ENCODE data around the gene SSTR5. TPM values are rescaled to one million over a fixed set of nuclear protein-coding genes. Genes with fewer than 3 reads are reported as not detected.
"Not testable (repeated sequence)": the region's sequence is repeated elsewhere in the genome, so short reads cannot be mapped to it uniquely, and the experiment has no call there.

Gene SSTR5
- total and polyA plus RNA-seq, 4 donors = 0.38 to 0.96 (median 0.79) TPM

DNA sequence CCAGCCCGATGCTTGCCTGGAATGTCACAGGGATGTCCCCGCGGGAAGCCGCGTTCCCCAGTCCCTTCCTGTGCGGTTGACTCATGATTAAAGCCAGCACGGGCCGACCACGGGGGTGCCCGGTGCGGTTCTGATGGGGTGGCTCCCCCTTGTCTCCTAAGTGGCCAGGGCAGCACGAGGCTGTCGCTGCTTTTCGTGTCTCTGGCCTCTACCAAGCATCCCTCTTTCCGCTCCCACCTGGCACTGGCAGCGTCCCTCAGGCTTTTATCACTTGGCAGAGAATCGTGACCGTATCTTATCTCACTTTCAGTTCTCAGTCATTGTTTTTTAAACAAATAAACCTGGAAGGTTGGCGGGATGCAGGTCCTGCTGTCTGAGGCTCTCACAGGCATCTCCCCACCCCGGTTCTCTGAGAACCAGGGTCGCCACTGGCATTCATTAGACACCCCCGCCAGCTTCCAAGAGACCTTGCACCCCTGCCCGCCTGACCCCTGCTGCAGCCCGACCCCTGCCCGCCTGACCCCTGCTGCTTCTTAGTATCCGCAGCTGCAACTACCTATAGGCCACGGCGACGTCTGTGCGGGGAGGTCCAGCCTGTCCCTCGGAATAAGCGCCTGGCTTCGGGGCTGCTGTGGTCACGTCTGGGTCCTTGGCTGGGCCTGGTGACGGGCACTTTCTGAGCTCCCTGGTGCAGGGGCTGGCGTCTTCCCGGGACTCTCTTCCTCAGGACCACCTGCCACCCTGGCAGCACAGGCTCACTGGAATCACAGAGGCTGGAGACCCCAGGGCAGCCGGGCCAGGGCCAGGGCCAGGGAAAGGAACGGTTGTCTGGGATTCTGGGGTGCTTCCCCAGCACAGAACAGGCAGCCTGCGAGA, 16.0 kb downstream of the SSTR5 start:
- peaks cover 5% of the 10 kb centered on the region for H3K27me3 ChIP-seq (ENCODE audit: control insufficient read depth, insufficient read depth, low read length)
- no peak overlapping the region for H3K4me3 ChIP-seq (ENCODE audit: low read depth, low read length)
- H3K9me3 ChIP-seq (ENCODE audit: control insufficient read depth, insufficient read depth, low read length) = peaks cover 9% of the 10 kb centered on the region
- no peaks in the 10 kb centered on the region for H3K36me3 ChIP-seq (ENCODE audit: control insufficient read depth, insufficient read depth, low read length)
- DNase-seq (ENCODE audit: low read depth in 4 of 6, low spot score in 6 of 6) = no peak
- peaks cover 31% of the 10 kb centered on the region for H3K4me1 ChIP-seq (ENCODE audit: control insufficient read depth, insufficient read depth, low read length)
- WGBS (ENCODE audit: insufficient coverage) = 82% methylated on average over 40 of the region's 40 CpGs
- no peak overlapping the region for H3K27ac ChIP-seq (ENCODE audit: low read depth, low read length)

DNA sequence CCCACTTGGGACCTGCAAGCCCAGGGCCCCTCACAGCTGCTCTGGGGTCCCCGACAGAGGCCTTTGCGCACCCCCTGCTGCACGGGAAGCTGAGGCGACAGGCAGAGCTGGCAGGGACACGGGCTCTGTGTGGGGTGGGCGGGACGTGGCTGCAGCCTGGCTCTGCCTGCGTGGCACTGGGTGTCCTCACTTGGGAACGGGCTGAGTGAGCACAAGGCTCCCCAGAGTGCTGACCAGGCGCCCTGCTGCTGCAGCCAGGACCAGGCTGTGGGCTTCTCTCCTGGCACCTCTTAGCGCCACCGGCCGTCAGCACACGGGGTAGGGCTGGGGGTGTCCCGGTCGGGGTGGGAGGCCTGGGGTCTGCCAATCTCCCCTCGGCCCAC, 16.9 kb downstream of the SSTR5 start:
- peaks cover 5% of the 10 kb centered on the region for H3K27me3 ChIP-seq (ENCODE audit: control insufficient read depth, insufficient read depth, low read length)
- H3K4me1 ChIP-seq (ENCODE audit: control insufficient read depth, insufficient read depth, low read length) = peaks cover 31% of the 10 kb centered on the region
- H3K9me3 ChIP-seq (ENCODE audit: control insufficient read depth, insufficient read depth, low read length) = peaks cover 8% of the 10 kb centered on the region
- WGBS (ENCODE audit: insufficient coverage) = 46% methylated on average over 17 of the region's 17 CpGs
- no peaks in the 10 kb centered on the region for H3K36me3 ChIP-seq (ENCODE audit: control insufficient read depth, insufficient read depth, low read length)
- no peak for DNase-seq (ENCODE audit: low read depth in 4 of 6, low spot score in 6 of 6)
- H3K27ac ChIP-seq (ENCODE audit: low read depth, low read length) = no peak overlapping the region
- no peak overlapping the region for H3K4me3 ChIP-seq (ENCODE audit: low read depth, low read length)

DNA sequence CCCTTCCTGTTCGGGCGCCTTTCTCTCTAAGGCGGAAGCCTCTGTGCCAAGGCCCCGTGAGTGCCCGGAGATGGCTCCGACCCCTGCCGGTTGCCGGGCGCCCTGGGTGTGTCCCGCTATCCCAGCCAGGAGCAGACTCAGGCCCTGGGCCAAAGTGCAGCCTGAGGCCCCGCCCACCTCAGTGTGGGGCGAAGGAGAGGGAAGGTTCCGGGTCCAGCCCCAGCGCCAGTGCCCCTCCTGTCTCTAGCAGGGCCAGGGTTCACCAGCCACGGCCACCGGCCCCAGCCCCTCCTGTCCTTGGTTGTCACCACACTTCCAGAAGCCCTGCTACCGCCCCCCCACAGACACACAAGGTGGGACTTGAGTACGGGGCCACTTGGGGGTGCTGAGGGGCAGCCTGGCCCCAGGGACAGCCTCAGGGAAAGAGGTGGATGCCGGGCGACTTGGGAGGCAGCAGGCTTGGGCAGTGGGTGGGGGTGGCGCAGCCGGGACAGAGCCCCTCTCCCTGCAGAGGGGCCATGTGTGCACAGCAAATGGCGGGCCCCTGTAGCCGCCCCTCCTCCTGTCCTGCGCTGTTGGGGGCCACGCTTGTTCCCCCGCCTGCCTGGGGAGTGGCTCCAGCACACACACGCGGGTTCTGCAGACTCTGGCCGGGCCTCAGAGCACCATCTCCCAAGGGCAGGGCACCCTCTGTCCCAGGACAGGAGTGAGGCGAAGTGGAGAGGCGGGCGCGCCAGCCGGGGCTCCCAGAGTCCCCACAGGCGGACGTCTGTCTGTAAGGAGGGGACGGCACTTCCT, 17.5 kb downstream of the SSTR5 start:
- Histone ChIP-seq H3K36me3 (ENCODE audit: control insufficient read depth, insufficient read depth, low read length) (peaks cover 2% of the 10 kb centered on the region), H3K27ac (ENCODE audit: low read depth, low read length) (no peak overlapping the region), H3K27me3 (ENCODE audit: control insufficient read depth, insufficient read depth, low read length) (peaks cover 5% of the 10 kb centered on the region), H3K4me1 (ENCODE audit: control insufficient read depth, insufficient read depth, low read length) (peaks cover 35% of the 10 kb centered on the region), H3K9me3 (ENCODE audit: control insufficient read depth, insufficient read depth, low read length) (peaks cover 3% of the 10 kb centered on the region), H3K4me3 (ENCODE audit: low read depth, low read length) (peak overlapping the region; percentile 12)
- 42% methylated on average over 34 of the region's 38 CpGs for WGBS (ENCODE audit: insufficient coverage)
- peak in 1 of 6 donors; percentile 49 for DNase-seq (ENCODE audit: low read depth in 4 of 6, low spot score in 6 of 6)

DNA sequence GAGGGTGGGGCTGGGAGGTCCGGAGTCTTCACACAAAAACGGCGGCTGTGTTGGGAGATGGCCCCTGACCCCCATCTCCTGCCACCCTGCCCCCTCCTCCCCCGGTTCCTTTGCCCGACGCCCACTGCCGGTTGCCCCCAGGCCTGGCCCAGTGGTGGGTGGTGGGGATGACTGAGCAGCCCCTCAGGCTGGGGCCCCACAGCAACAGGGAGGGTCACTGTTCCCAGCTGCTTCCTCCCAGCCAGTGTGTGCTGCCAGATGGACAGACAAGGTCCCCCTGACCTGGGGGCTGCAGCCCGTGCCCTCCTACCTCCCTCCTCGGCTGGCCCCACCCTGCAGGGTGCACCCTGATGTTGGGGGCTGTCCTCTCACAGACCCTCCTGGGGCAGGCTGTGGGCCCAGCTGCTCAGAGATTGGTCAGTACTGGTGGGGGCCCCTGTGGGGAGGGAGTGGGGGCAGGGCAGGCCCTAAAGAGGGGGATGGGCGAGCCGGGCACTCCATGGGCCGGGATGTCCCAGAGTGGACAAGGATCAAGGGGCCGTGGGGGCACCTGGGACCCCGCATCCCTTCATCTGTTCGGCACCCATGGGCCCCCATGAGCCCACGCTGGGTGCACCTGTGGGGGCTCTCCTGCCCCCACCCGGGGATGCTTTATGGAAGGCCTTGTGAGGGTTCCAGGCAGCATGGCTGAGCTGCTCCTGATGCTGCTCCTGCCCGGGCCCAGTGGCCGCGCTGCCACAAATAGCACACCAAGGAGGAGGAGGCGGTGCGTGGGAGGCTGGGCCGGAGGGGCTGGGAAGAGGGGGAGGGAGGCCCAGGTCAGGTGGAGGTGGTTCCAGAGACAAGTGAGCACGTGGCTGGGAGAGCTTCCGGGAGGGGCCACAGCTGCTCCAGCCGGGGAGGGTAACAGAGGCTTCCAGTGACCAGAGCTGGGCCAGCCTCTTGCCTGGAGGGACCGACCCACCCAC, 18.4 kb downstream of the SSTR5 start:
- peaks cover 43% of the 10 kb centered on the region for H3K4me1 ChIP-seq (ENCODE audit: control insufficient read depth, insufficient read depth, low read length)
- 56% methylated on average over 22 of the region's 27 CpGs for WGBS (ENCODE audit: insufficient coverage)
- H3K4me3 ChIP-seq (ENCODE audit: low read depth, low read length) = no peak overlapping the region
- H3K36me3 ChIP-seq (ENCODE audit: control insufficient read depth, insufficient read depth, low read length) = peaks cover 2% of the 10 kb centered on the region
- no peaks in the 10 kb centered on the region for H3K9me3 ChIP-seq (ENCODE audit: control insufficient read depth, insufficient read depth, low read length)
- H3K27me3 ChIP-seq (ENCODE audit: control insufficient read depth, insufficient read depth, low read length) = peaks cover 5% of the 10 kb centered on the region
- no peak for DNase-seq (ENCODE audit: low read depth in 4 of 6, low spot score in 6 of 6)
- no peak overlapping the region for H3K27ac ChIP-seq (ENCODE audit: low read depth, low read length)

DNA sequence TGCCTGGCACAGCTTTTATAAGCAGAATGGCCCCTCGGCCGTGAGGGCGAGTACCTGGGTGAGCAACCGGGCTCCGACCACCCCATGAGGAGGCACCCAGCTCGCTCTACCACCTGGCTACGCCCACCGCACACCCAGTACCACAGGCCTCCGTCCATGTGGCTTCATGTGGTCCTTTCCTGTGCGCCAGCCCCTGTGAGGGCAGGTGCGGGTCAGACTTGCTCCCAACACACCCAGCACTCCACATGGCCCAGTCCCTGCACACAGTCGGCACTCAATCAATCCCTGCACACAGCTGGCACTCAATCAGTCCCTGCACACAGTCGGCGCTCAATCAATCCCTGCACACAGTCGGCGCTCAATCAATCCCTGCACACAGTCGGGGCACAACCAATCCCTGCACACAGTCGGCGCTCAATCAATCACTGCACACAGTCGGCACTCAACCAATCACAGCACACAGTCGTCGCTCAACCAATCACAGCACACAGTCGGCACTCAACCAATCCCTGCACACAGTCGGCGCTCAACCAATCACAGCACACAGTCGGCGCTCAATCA, 19.5 kb downstream of the SSTR5 start:
- no peak for DNase-seq (ENCODE audit: low read depth in 4 of 6, low spot score in 6 of 6)

DNA sequence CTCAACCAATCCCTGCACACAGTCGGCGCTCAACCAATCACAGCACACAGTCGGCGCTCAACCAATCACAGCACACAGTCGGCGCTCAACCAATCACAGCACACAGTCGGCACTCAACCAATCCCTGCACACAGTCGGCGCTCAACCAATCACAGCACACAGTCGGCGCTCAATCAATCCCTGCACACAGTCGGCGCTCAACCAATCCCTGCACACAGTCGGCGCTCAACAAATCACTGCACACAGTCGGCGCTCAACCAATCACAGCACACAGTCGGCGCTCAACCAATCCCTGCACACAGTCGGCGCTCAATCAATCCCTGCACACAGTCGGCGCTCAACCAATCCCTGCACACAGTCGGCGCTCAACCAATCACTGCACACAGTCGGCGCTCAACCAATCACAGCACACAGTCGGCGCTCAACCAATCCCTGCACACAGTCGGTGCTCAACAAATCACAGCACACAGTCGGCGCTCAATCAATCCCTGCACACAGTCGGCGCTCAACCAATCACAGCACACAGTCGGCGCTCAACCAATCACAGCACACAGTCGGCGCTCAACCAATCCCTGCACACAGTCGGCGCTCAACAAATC, 20.2 kb downstream of the SSTR5 start:
- WGBS (ENCODE audit: insufficient coverage) = 96% methylated on average over 19 of the region's 40 CpGs
- not testable (repeated sequence) for H3K27me3 ChIP-seq (ENCODE audit: control insufficient read depth, insufficient read depth, low read length)

More for the DNA sequence above, 19.5 kb downstream of the SSTR5 start:
- WGBS (ENCODE audit: insufficient coverage) = 95% methylated on average over 19 of the region's 27 CpGs
- no peak overlapping the region for H3K27ac ChIP-seq (ENCODE audit: low read depth, low read length)
- no peak overlapping the region for H3K4me3 ChIP-seq (ENCODE audit: low read depth, low read length)
- peaks cover 2% of the 10 kb centered on the region for H3K36me3 ChIP-seq (ENCODE audit: control insufficient read depth, insufficient read depth, low read length)
- H3K4me1 ChIP-seq (ENCODE audit: control insufficient read depth, insufficient read depth, low read length) = peaks cover 55% of the 10 kb centered on the region
- peaks cover 5% of the 10 kb centered on the region for H3K27me3 ChIP-seq (ENCODE audit: control insufficient read depth, insufficient read depth, low read length)
- H3K9me3 ChIP-seq (ENCODE audit: control insufficient read depth, insufficient read depth, low read length) = no peaks in the 10 kb centered on the region

DNA sequence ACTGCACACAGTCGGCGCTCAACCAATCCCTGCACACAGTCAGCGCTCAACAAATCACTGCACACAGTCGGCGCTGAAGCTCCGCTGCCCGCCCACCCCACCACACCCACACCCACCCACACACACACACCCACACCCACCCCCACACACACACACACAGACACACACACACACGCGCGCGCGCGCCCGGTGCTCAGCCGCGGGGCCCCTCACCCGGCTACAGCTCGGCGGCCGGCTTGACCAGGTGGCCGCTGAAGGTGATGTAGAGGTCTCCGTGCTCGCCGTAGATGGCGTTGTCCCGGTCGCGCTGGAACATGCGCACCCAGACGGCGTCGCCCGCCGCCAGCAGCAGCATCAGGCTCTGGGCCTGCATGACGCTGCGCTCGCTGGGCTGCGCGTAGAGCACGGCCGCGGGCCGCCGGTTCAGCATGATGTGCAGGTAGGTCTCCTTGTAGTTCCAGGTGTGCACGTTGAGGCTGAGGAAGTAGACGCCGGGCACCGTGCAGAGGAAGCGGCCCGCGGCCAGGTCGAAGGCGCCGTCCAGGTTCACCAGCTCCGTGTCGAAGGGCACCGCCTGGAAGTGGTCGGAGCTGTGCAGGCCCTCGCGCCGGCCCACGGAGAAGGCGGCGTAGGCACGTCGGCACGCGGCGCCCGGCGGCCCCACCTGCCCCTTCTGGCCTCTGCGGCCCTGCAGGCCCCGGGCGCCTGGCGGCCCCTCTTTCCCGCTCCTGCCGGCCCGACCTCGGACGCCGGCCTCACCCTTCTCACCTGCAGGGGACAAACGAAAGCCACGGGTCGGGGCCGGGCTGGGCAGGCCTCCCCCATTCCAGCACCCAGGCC, 21.0 kb downstream of the SSTR5 start:
- H3K4me1 ChIP-seq (ENCODE audit: control insufficient read depth, insufficient read depth, low read length) = peaks cover 68% of the 10 kb centered on the region
- H3K27ac ChIP-seq (ENCODE audit: low read depth, low read length) = no peak overlapping the region
- peaks cover 5% of the 10 kb centered on the region for H3K27me3 ChIP-seq (ENCODE audit: control insufficient read depth, insufficient read depth, low read length)
- WGBS (ENCODE audit: insufficient coverage) = 36% methylated on average over 75 of the region's 85 CpGs
- H3K9me3 ChIP-seq (ENCODE audit: control insufficient read depth, insufficient read depth, low read length) = no peaks in the 10 kb centered on the region
- no peak for DNase-seq (ENCODE audit: low read depth in 4 of 6, low spot score in 6 of 6)
- peaks cover 2% of the 10 kb centered on the region for H3K36me3 ChIP-seq (ENCODE audit: control insufficient read depth, insufficient read depth, low read length)
- H3K4me3 ChIP-seq (ENCODE audit: low read depth, low read length) = no peak overlapping the region

More for the DNA sequence above, 20.2 kb downstream of the SSTR5 start:
- DNase-seq (ENCODE audit: low read depth in 4 of 6, low spot score in 6 of 6); H3K9me3 ChIP-seq (ENCODE audit: control insufficient read depth, insufficient read depth, low read length); H3K4me3 ChIP-seq (ENCODE audit: low read depth, low read length); H3K36me3 ChIP-seq (ENCODE audit: control insufficient read depth, insufficient read depth, low read length); H3K27ac ChIP-seq (ENCODE audit: low read depth, low read length): not testable (repeated sequence)
- H3K4me1 ChIP-seq (ENCODE audit: control insufficient read depth, insufficient read depth, low read length) = peaks cover 62% of the 10 kb centered on the region

DNA sequence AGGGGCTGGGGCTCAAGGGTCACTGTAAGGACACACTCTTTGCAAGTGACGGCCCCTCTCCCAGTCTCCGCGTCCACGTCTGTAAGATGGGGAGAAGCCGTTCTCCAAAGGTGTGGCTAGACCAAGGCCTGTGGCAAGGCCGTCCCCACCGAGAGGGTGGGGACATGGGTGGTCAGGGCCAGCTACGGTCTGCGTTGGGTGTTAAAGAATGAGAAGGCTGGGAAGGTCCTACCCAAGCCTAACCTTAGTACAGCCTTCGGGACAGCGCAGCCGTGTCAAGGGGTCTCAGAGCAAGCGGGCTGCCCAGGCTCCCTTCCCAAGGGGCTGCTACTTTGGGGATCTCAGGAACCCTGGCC, 21.6 kb downstream of the SSTR5 start:
- H3K4me1 ChIP-seq (ENCODE audit: control insufficient read depth, insufficient read depth, low read length) = peaks cover 68% of the 10 kb centered on the region
- H3K4me3 ChIP-seq (ENCODE audit: low read depth, low read length) = no peak overlapping the region
- H3K36me3 ChIP-seq (ENCODE audit: control insufficient read depth, insufficient read depth, low read length) = peaks cover 2% of the 10 kb centered on the region
- H3K27ac ChIP-seq (ENCODE audit: low read depth, low read length) = no peak overlapping the region
- H3K27me3 ChIP-seq (ENCODE audit: control insufficient read depth, insufficient read depth, low read length) = peaks cover 5% of the 10 kb centered on the region
- WGBS (ENCODE audit: insufficient coverage) = 85% methylated on average over 9 of the region's 13 CpGs
- no peak for DNase-seq (ENCODE audit: low read depth in 4 of 6, low spot score in 6 of 6)
- no peaks in the 10 kb centered on the region for H3K9me3 ChIP-seq (ENCODE audit: control insufficient read depth, insufficient read depth, low read length)

All from spinal cord (tissue), 10 donors.